HepG2 (cell line): ENCODE measurements around the gene CYRIA. TPM values are rescaled to one million over a fixed set of nuclear protein-coding genes. Genes with fewer than 3 reads are reported as not detected.

ENCODE experiments used
- ATAC-seq: fragments of 200-7000 bp; cut with Tn5 transposase; 3 replicates; pipeline ENCODE4 v1.9.1; 2020; ENCODE audit warnings: mild to moderate bottlenecking, moderate library complexity
- BruUV-seq: library from RNA; stranded (reverse); fragments of 400-500 nt; replicated peaks from 2 replicates; lab custom pipeline; 2021; lab: Mats Ljungman, UMichigan
- CTCF ChIA-PET: fragments of 300-600 bp; formaldehyde crosslinking; extraction: SDS; loops from one replicate; lab custom pipeline; 2021; ENCODE audit warnings: low total read pairs, inconsistent platforms, low intra/inter-chr PET ratio; lab: Yijun Ruan, JAX
- POLR2A ChIA-PET: fragments of 350-600 bp; sonication (Branson Sonifier 250); formaldehyde crosslinking; loops from one replicate; lab custom pipeline; 2020; ENCODE audit warnings: antibody characterized with exemption, inconsistent platforms; lab: Yijun Ruan, JAX
- DNase-seq: peaks from one replicate; pipeline ENCODE4 v3.0.0-alpha.2; 2015; ENCODE audit warnings: low spot score
- FAIRE-seq: peaks from 3 replicates; lab custom pipeline; 2011; peaks lifted over from hg19 to GRCh38; lab: Jason Lieb, UNC
- H2AFZ ChIP-seq: one replicate; pipeline ENCODE4 v1.6.1; 2011; ENCODE audit warnings: low read length, inconsistent platforms
- H3K27ac ChIP-seq: fragments of 300-600 bp; 3 replicates; pipeline ENCODE4 v1.8.0; 2011; ENCODE audit warnings: mixed run types, mild to moderate bottlenecking, mixed read lengths, low read length, inconsistent platforms; ENCODE audit not compliant: insufficient read depth; ENCODE audit errors: extremely low read length
- H3K27me3 ChIP-seq, 2 experiments: fragments of 200-600 bp in 1 of 2; 2 replicates in 1 of 2; 3 replicates in 1 of 2; pipeline versions ENCODE4 v1.6.0 to v1.8.0; 2011; ENCODE audit warnings: low read length in 2 of 2, mild to moderate bottlenecking in 2 of 2, moderate library complexity in 2 of 2, inconsistent platforms in 1 of 2; ENCODE audit not compliant: insufficient read depth in 2 of 2, control insufficient read depth in 1 of 2
- H3K36me3 ChIP-seq, 2 experiments: fragments of 200-600 bp in 1 of 2; replicated peaks in 1 of 2; 2 replicates in 1 of 2; 3 replicates in 1 of 2; pipeline versions ENCODE4 v1.5.1 to v1.8.0; 2011; ENCODE audit warnings: low read length in 2 of 2, inconsistent platforms in 1 of 2; ENCODE audit not compliant: insufficient read depth in 2 of 2, control insufficient read depth in 1 of 2
- H3K4me1 ChIP-seq: 2 replicates; pipeline ENCODE4 v1.5.1; 2012; ENCODE audit warnings: low read length, inconsistent platforms; ENCODE audit not compliant: insufficient read depth
- H3K4me2 ChIP-seq: 2 replicates; pipeline ENCODE4 v1.6.0; 2011; ENCODE audit warnings: low read depth, low read length, inconsistent platforms
- H3K4me3 ChIP-seq, 3 experiments: fragments of 200-600 bp in 1 of 3; sonication (generic), shearing (Covaris generic) in 1 of 3; replicated peaks in 1 of 3; 2 replicates each; pipeline ENCODE4 v1.5.1; 2011 to 2016; ENCODE audit warnings: low read length in 3 of 3, inconsistent platforms in 2 of 3, low read depth in 2 of 3, mild to moderate bottlenecking in 2 of 3, control low read depth in 1 of 3, mixed read lengths in 1 of 3; ENCODE audit not compliant: insufficient read depth in 1 of 3
- H3K79me2 ChIP-seq: one replicate; pipeline ENCODE4 v1.6.1; 2011; ENCODE audit warnings: low read length, inconsistent platforms; ENCODE audit not compliant: insufficient read depth
- H3K9ac ChIP-seq: 2 replicates; pipeline ENCODE4 v1.6.0; 2011; ENCODE audit warnings: mild to moderate bottlenecking, low read depth, low read length, inconsistent platforms; ENCODE audit not compliant: insufficient read depth
- H3K9me3 ChIP-seq: 2 replicates; pipeline ENCODE4 v1.5.1; 2012; ENCODE audit warnings: mild to moderate bottlenecking, low read length
- H4K20me1 ChIP-seq: 2 replicates; pipeline ENCODE4 v1.6.0; 2011; ENCODE audit warnings: inconsistent platforms, mild to moderate bottlenecking, low read length, moderate library complexity; ENCODE audit not compliant: insufficient read depth
- CHCHD3 ChIP-seq: sonication (generic); formaldehyde crosslinking; IDR thresholded peaks from 2 replicates; pipeline ENCODE4 v1.8.0; 2022; ENCODE audit warnings: mild to moderate bottlenecking, missing genetic modification reagents, moderate library complexity
- ELF3 ChIP-seq: IDR thresholded peaks from 2 replicates; pipeline ENCODE4 v1.6.1; 2016; ENCODE audit warnings: missing genetic modification reagents, missing compliant biosample characterization
- ERF ChIP-seq: IDR thresholded peaks from 2 replicates; pipeline ENCODE4 v1.6.1; 2018; ENCODE audit warnings: missing biosample characterization, missing genetic modification reagents
- GMEB1 ChIP-seq: sonication (generic); formaldehyde crosslinking; IDR thresholded peaks from 2 replicates; pipeline ENCODE4 v1.5.1; 2020; ENCODE audit warnings: missing genetic modification reagents, mild to moderate bottlenecking, borderline replicate concordance
- IRF9 ChIP-seq: sonication (generic); formaldehyde crosslinking; IDR thresholded peaks from 2 replicates; pipeline ENCODE4 v1.8.0; 2022; ENCODE audit warnings: missing genetic modification reagents, mild to moderate bottlenecking, borderline replicate concordance
- KLF9 ChIP-seq: IDR thresholded peaks from 2 replicates; pipeline ENCODE4 v1.6.1; 2016; ENCODE audit warnings: low read depth
- PHF21A ChIP-seq: sonication (generic); formaldehyde crosslinking; IDR thresholded peaks from 2 replicates; pipeline ENCODE4 v1.5.0; 2020; ENCODE audit warnings: mild to moderate bottlenecking, missing genetic modification reagents
- USF2 ChIP-seq, 2 experiments: sonication (generic) in 1 of 2; formaldehyde crosslinking in 1 of 2; IDR thresholded peaks; 2 replicates each; pipeline versions ENCODE4 v1.5.1 to v1.6.1; 2011 to 2020; ENCODE audit warnings: borderline replicate concordance in 1 of 2, low read depth in 1 of 2, low read length in 1 of 2, mild to moderate bottlenecking in 1 of 2, missing genetic modification reagents in 1 of 2, moderate library complexity in 1 of 2
- ZBTB20 ChIP-seq: sonication (generic); formaldehyde crosslinking; IDR thresholded peaks from 2 replicates; pipeline ENCODE4 v1.8.1; 2023; ENCODE audit warnings: missing genetic modification reagents, low read depth, mild to moderate bottlenecking, borderline replicate concordance
- ZC3H13 ChIP-seq: sonication (generic); formaldehyde crosslinking; IDR thresholded peaks from 2 replicates; pipeline ENCODE4 v1.8.1; 2023; ENCODE audit warnings: mild to moderate bottlenecking, missing genetic modification reagents, moderate library complexity
- ZFP37 ChIP-seq: sonication (generic); formaldehyde crosslinking; IDR thresholded peaks from 2 replicates; pipeline ENCODE4 v1.4.0; 2020; ENCODE audit warnings: missing genetic modification reagents, borderline replicate concordance
- ZNF674 ChIP-seq: sonication (generic); formaldehyde crosslinking; IDR thresholded peaks from 2 replicates; pipeline ENCODE4 v1.5.0; 2020; ENCODE audit warnings: low read depth, mild to moderate bottlenecking, missing genetic modification reagents
- WGBS: methylation state at CpG from one replicate; pipeline ENCODE4 v1.1.6; 2017; ENCODE audit warnings: low lambda C conversion rate; 5-methylcytosine and 5-hydroxymethylcytosine counted together
- in situ Hi-C: cut with HindIII; loops from 2 replicates; pipeline ENCODE4 v1.10.0; 2017; ENCODE audit warnings: low pct_unique_long_range_greater_than_20kb; ENCODE audit not compliant: extremely low pct_ligation_motif_present
- intact Hi-C: fragments of 100-400 bp; cut with micrococcal nuclease; formaldehyde crosslinking; loops from one replicate; pipeline ENCODE4 v1.10.0; 2022; ENCODE audit not compliant: unreplicated experiment
- polyA plus RNA-seq, 8 experiments: library from polyadenylated mRNA; depleted of rRNA in 3 of 8; stranded (reverse) in 7 of 8; unstranded in 1 of 8; fragments of >200 nt; fragmentation: Illumina TruSeq in 4 of 8; extraction: Trizol in 4 of 8; gene quantifications; 2 replicates each; pipeline versions ENCODE4 v1.2.1 to v1.2.3, GENCODE V29; 2011 to 2016; ENCODE audit warnings: low read depth in 4 of 8, missing spikeins in 1 of 8, mixed read lengths in 1 of 8; ENCODE audit not compliant: insufficient read depth in 1 of 8
- total RNA-seq, 5 experiments: library from RNA; depleted of rRNA; stranded (reverse); fragments of >200 nt; fragmentation: Illumina TruSeq; extraction: Trizol; gene quantifications; 2 replicates each; pipeline ENCODE4 v1.2.3, GENCODE V29; 2016; ENCODE audit warnings: low read depth in 1 of 5

Gene CYRIA
- total and polyA plus RNA-seq, 2 of the 13 experiments (the other 11 are each of a cell fraction or from before 2014, with no cell fraction given) = 0.09 TPM; not detected in 1

GRCh38 chr2:16655445-16655837, 10.2 kb downstream of the CYRIA start (continued):
- TF ChIP-seq ELF3 = no peak
- TF ChIP-seq ZNF674 (CRISPR knock-in tag) = no peak
- no peak for TF ChIP-seq GMEB1
- no peak for TF ChIP-seq ZFP37 (CRISPR knock-in tag)
- no peak for TF ChIP-seq ZBTB20 (CRISPR knock-in tag)
- no peak for TF ChIP-seq ERF (CRISPR knock-in tag)
- no peak for TF ChIP-seq KLF9 (CRISPR knock-in tag)
- TF ChIP-seq CHCHD3 (CRISPR knock-in tag) = no peak

- in situ Hi-C loops = no loop called here
- TF ChIP-seq ZC3H13 (CRISPR knock-in tag) = no peak
- no peak for TF ChIP-seq USF2 (IDR thresholded peaks at IDR 0.05; ENCODE audit: low read depth, low read length)
- no peak for TF ChIP-seq USF2 (CRISPR knock-in tag; IDR thresholded peaks at IDR 0.05; ENCODE audit: borderline replicate concordance)
- no peak for TF ChIP-seq IRF9 (CRISPR knock-in tag)
- TF ChIP-seq PHF21A = no peak
- intact Hi-C loops = no loop called here
- Histone ChIP-seq H2AFZ (no peak overlapping the region), H3K4me1 (peaks cover 13% of the 10 kb centered on the region), H3K27ac (no peak overlapping the region), H3K36me3 (no peaks in the 10 kb centered on the region), H3K4me3 (no peak overlapping the region), H3K27me3 (peaks cover 0 to 9% of the 10 kb centered on the region in 2 experiments; a peak in 2 of 5 replicates), H4K20me1 (no peaks in the 10 kb centered on the region), H3K4me2 (no peak overlapping the region), H3K9ac (no peak overlapping the region), H3K9me3 (no peaks in the 10 kb centered on the region), H3K79me2 (no peaks in the 10 kb centered on the region)
- 59% methylated on average over 4 of the region's 4 CpGs for WGBS
- no TSS peak for BruUV-seq
- DNase-seq (no peak), FAIRE-seq (no peak), ATAC-seq (no peak)
- CTCF ChIA-PET = no interaction called here
- POLR2A ChIA-PET = no interaction called here
Measured at GRCh38 chr2:16654833-16655444, 10.7 kb downstream of the CYRIA start.
